H9 (cell line): ENCODE measurements around the gene LYZL2. TPM values are rescaled to one million over a fixed set of nuclear protein-coding genes. Genes with fewer than 3 reads are reported as not detected.

Experiments used
- DNase-seq: peaks from one replicate; pipeline ENCODE4 v3.0.0-alpha.2; 2017
- H2AFZ ChIP-seq: one replicate; pipeline ENCODE4 v1.6.1; 2013; ENCODE audit warnings: mild to moderate bottlenecking, low read length, control low read depth, moderate library complexity
- H2AK5ac ChIP-seq: 2 replicates; pipeline ENCODE4 v1.6.1; 2013; ENCODE audit warnings: low read length, control low read depth, mixed read lengths; ENCODE audit not compliant: insufficient read length
- H2BK120ac ChIP-seq: one replicate; pipeline ENCODE4 v1.6.1; 2013; ENCODE audit warnings: low read depth, mild to moderate bottlenecking, low read length, control low read depth, inconsistent platforms; ENCODE audit not compliant: poor library complexity, severe bottlenecking
- H2BK12ac ChIP-seq: 2 replicates; pipeline ENCODE4 v1.6.1; 2013; ENCODE audit warnings: low read length, control low read depth, mixed read lengths, low read depth; ENCODE audit not compliant: insufficient read length
- H2BK15ac ChIP-seq: 2 replicates; pipeline ENCODE4 v1.6.1; 2013; ENCODE audit warnings: low read depth, low read length, control low read depth
- H2BK20ac ChIP-seq: one replicate; pipeline ENCODE4 v1.6.1; 2013; ENCODE audit warnings: low read depth, mild to moderate bottlenecking, low read length, control low read depth, inconsistent platforms; ENCODE audit not compliant: poor library complexity, severe bottlenecking
- H2BK5ac ChIP-seq: 2 replicates; pipeline ENCODE4 v1.6.1; 2013; ENCODE audit warnings: low read length, control low read depth, mixed read lengths; ENCODE audit not compliant: insufficient read length
- H3K14ac ChIP-seq: 2 replicates; pipeline ENCODE4 v1.6.1; 2013; ENCODE audit warnings: low read length, control low read depth; ENCODE audit not compliant: insufficient read depth
- H3K18ac ChIP-seq: 2 replicates; pipeline ENCODE4 v1.6.1; 2013; ENCODE audit warnings: low read depth, mild to moderate bottlenecking, mixed read lengths, low read length, control low read depth; ENCODE audit not compliant: insufficient read length
- H3K23ac ChIP-seq: 2 replicates; pipeline ENCODE4 v1.6.1; 2013; ENCODE audit warnings: low read length, control low read depth, mixed read lengths, low read depth; ENCODE audit not compliant: insufficient read length
- H3K23me2 ChIP-seq: 2 replicates; pipeline ENCODE4 v1.6.1; 2013; ENCODE audit warnings: low read depth, mild to moderate bottlenecking, mixed read lengths, low read length, control low read depth; ENCODE audit not compliant: insufficient read length, poor library complexity, severe bottlenecking
- H3K27ac ChIP-seq: 2 replicates; pipeline ENCODE4 v1.5.1; 2013; ENCODE audit warnings: low read length, control low read depth, mixed read lengths, low read depth; ENCODE audit not compliant: insufficient read length
- H3K27me3 ChIP-seq: 2 replicates; pipeline ENCODE4 v1.6.1; 2013; ENCODE audit warnings: low read length, control low read depth, inconsistent platforms; ENCODE audit not compliant: insufficient read depth
- H3K4ac ChIP-seq: 2 replicates; pipeline ENCODE4 v1.6.1; 2013; ENCODE audit warnings: low read depth, mild to moderate bottlenecking, control low read depth, inconsistent platforms, low read length, moderate library complexity
- H3K4me1 ChIP-seq: 2 replicates; pipeline ENCODE4 v1.6.1; 2013; ENCODE audit warnings: low read length, control low read depth, inconsistent platforms; ENCODE audit not compliant: insufficient read depth
- H3K4me2 ChIP-seq: 2 replicates; pipeline ENCODE4 v1.6.1; 2013; ENCODE audit warnings: low read length, control low read depth, mixed read lengths; ENCODE audit not compliant: insufficient read length, insufficient read depth
- H3K56ac ChIP-seq: 2 replicates; pipeline ENCODE4 v1.6.1; 2013; ENCODE audit warnings: low read depth, mild to moderate bottlenecking, mixed read lengths, low read length, control low read depth; ENCODE audit not compliant: insufficient read length
- H3K79me1 ChIP-seq: 2 replicates; pipeline ENCODE4 v1.6.1; 2013; ENCODE audit warnings: low read depth, mild to moderate bottlenecking, moderate library complexity, low read length, control low read depth, inconsistent platforms; ENCODE audit not compliant: insufficient read depth, poor library complexity, severe bottlenecking
- H3K79me2 ChIP-seq: 2 replicates; pipeline ENCODE4 v1.6.1; 2013; ENCODE audit warnings: low read length, control low read depth, inconsistent platforms; ENCODE audit not compliant: insufficient read depth
- H3K9ac ChIP-seq: 2 replicates; pipeline ENCODE4 v1.6.1; 2013; ENCODE audit warnings: low read length, control low read depth, mixed read lengths; ENCODE audit not compliant: insufficient read length; ENCODE audit errors: extremely low read depth
- H3K9me3 ChIP-seq: one replicate; pipeline ENCODE4 v1.6.1; 2013; ENCODE audit warnings: low read depth, low read length, inconsistent platforms; ENCODE audit not compliant: control insufficient read depth
- H3T11ph ChIP-seq: one replicate; pipeline ENCODE4 v1.6.1; 2013; ENCODE audit warnings: mild to moderate bottlenecking, low read length, control low read depth, inconsistent platforms
- H4K20me1 ChIP-seq: one replicate; pipeline ENCODE4 v1.6.1; 2013; ENCODE audit not compliant: control insufficient read depth, insufficient read length, insufficient read depth
- H4K5ac ChIP-seq: 2 replicates; pipeline ENCODE4 v1.6.1; 2013; ENCODE audit warnings: low read depth, mild to moderate bottlenecking, mixed read lengths, low read length, control low read depth; ENCODE audit not compliant: insufficient read length
- H4K8ac ChIP-seq: replicated peaks from 2 replicates; pipeline ENCODE4 v1.6.1; 2013; ENCODE audit warnings: low read length, control low read depth, mixed read lengths, low read depth; ENCODE audit not compliant: insufficient read length
- H4K91ac ChIP-seq: 2 replicates; pipeline ENCODE4 v1.6.1; 2013; ENCODE audit warnings: low read depth, mild to moderate bottlenecking, moderate library complexity, mixed read lengths, low read length, control low read depth; ENCODE audit not compliant: insufficient read length
- H3K27ac Mint-ChIP-seq, 3 experiments: 2 replicates in 2 of 3; 3 replicates in 1 of 3; pipeline ENCODE4 v1.8.0; 2020 to 2021; ENCODE audit warnings: mixed read lengths in 3 of 3, mild to moderate bottlenecking in 1 of 3, moderate library complexity in 1 of 3
- H3K27me3 Mint-ChIP-seq: 2 replicates; pipeline ENCODE4 v1.8.0; 2021; ENCODE audit warnings: low read depth, mild to moderate bottlenecking, moderate library complexity, mixed read lengths
- H3K36me3 Mint-ChIP-seq, 3 experiments: 2 replicates in 2 of 3; 3 replicates in 1 of 3; pipeline ENCODE4 v1.8.0; 2020 to 2021; ENCODE audit warnings: low read depth in 3 of 3, mixed read lengths in 3 of 3; ENCODE audit not compliant: insufficient read depth in 1 of 3
- H3K4me1 Mint-ChIP-seq, 2 experiments: 2 replicates each; pipeline ENCODE4 v1.8.0; 2020; ENCODE audit warnings: mixed read lengths in 2 of 2
- H3K4me3 Mint-ChIP-seq, 2 experiments: 2 replicates in 1 of 2; 3 replicates in 1 of 2; pipeline ENCODE4 v1.8.0; 2020 to 2021; ENCODE audit warnings: mild to moderate bottlenecking in 2 of 2, mixed read lengths in 2 of 2, moderate library complexity in 1 of 2
- H3K9me3 Mint-ChIP-seq, 2 experiments: 2 replicates in 1 of 2; 3 replicates in 1 of 2; pipeline ENCODE4 v1.8.0; 2020; ENCODE audit warnings: mild to moderate bottlenecking in 2 of 2, mixed read lengths in 2 of 2, moderate library complexity in 1 of 2
- WGBS: extraction: QIAGEN DNeasy Blood & Tissue Kit; methylation state at CpG from one replicate; pipeline ENCODE4 v1.1.7; 2013; ENCODE audit warnings: missing lambda C conversion rate, low lambda C conversion rate, mixed read lengths; ENCODE audit not compliant: insufficient read length; ENCODE audit errors: extremely low coverage; 5-methylcytosine and 5-hydroxymethylcytosine counted together
- total RNA-seq: library from RNA; stranded (reverse); gene quantifications from 2 replicates; pipeline ENCODE4 v1.2.1, GENCODE V29; 2021
- TF ChIP-seq, protein P1 (sequence below): fragments of 200-600 bp; sonication (generic); conservative IDR thresholded peaks from 3 replicates; pipeline ENCODE4 v1.8.0; 2021; ENCODE audit warnings: antibody characterized with exemption, mild to moderate bottlenecking

LYZL2 gene
- total RNA-seq, 1 experiment from 2014 or later = not detected

DNA sequence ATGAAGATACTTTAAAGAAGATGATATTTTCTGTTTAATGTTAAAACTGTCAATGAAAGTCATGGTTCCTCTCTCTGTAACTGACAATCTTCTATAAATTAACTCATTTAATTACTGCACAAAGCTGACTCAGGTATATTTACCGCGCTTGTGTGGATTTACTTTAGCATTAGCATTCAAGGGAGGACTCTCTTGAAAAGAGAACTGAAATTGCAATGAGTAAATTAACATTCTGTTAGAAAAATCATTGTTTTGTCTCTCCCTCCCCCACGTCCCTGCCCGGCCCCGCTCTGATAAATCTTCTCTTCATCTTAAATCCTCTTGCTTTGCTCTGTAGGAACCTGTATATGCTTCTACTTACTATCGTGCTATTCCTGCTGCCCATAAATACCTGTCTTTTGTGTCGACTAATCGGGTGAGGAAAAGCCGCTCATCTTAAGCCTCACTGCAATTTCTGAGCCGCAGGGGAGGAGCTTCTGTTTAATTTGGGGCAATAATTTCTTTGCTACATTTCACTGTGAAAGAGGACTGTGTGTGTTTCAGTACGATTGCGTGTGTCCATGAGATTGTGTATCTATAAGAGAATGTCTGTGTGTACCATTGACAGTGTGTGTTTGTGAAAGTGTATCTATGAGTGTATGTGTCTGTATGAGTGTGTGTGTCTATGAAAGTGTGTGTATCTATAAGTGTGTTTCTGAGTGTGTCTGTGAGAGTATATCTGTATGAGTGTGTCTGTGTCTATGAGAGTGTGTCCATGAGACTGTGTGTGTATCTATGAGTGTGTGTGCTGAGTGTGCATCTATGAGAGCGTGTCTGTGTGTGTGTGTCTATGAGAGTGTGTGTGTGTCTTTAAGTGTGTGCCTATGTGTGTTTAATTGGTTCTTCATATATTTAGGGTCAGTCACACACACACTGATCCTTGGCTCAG lies 46.5 kb upstream of the LYZL2 start:
- H3K4me1 ChIP-seq = no peaks in the 10 kb centered on the region
- no peak overlapping the region for H4K8ac ChIP-seq
- H3K9ac ChIP-seq = no peak overlapping the region
- no peaks in the 10 kb centered on the region for H3K23me2 ChIP-seq
- H3K79me2 ChIP-seq = no peaks in the 10 kb centered on the region
- peaks cover 0 to 3% (median 0%) of the 10 kb centered on the region in 3 experiments; a peak in 2 of 7 replicates for H3K36me3 Mint-ChIP-seq
- no peaks in the 10 kb centered on the region; the same call in 1 of the 2 replicates for H3K27me3 Mint-ChIP-seq
- no CpG with 5 or more reads among the region's 13 CpGs for WGBS
- H4K20me1 ChIP-seq = no peaks in the 10 kb centered on the region
- H2BK15ac ChIP-seq = no peak overlapping the region
- H2BK5ac ChIP-seq = no peak overlapping the region
- no peaks in the 10 kb centered on the region for H3K27me3 ChIP-seq
- H3K27ac Mint-ChIP-seq = no peak overlapping the region
- H2AFZ ChIP-seq = no peak overlapping the region
- DNase-seq = no peak
- H4K91ac ChIP-seq = no peak overlapping the region
- no peak overlapping the region for H3K14ac ChIP-seq
- H2BK20ac ChIP-seq = no peak overlapping the region
- no peaks in the 10 kb centered on the region for H3K79me1 ChIP-seq
- H3T11ph ChIP-seq = no peak overlapping the region
- H2BK12ac ChIP-seq = no peak overlapping the region
- H2BK120ac ChIP-seq = no peak overlapping the region
- H3K23ac ChIP-seq = no peak overlapping the region
- no peak overlapping the region for H3K4ac ChIP-seq
- no peak overlapping the region for H3K18ac ChIP-seq
- no peak overlapping the region for H2AK5ac ChIP-seq
- H3K27ac ChIP-seq = no peak overlapping the region
- no peak overlapping the region for H4K5ac ChIP-seq
- H3K4me3 Mint-ChIP-seq = no peak overlapping the region
- peaks cover 4 to 9% of the 10 kb centered on the region in 2 experiments; a peak in 3 of 4 replicates for H3K4me1 Mint-ChIP-seq
- peaks cover 3 to 6% of the 10 kb centered on the region in 2 experiments; a peak in 3 of 5 replicates for H3K9me3 Mint-ChIP-seq
- no peak overlapping the region for H3K56ac ChIP-seq
- H3K4me2 ChIP-seq = no peak overlapping the region
- TF ChIP-seq, protein P1, sequence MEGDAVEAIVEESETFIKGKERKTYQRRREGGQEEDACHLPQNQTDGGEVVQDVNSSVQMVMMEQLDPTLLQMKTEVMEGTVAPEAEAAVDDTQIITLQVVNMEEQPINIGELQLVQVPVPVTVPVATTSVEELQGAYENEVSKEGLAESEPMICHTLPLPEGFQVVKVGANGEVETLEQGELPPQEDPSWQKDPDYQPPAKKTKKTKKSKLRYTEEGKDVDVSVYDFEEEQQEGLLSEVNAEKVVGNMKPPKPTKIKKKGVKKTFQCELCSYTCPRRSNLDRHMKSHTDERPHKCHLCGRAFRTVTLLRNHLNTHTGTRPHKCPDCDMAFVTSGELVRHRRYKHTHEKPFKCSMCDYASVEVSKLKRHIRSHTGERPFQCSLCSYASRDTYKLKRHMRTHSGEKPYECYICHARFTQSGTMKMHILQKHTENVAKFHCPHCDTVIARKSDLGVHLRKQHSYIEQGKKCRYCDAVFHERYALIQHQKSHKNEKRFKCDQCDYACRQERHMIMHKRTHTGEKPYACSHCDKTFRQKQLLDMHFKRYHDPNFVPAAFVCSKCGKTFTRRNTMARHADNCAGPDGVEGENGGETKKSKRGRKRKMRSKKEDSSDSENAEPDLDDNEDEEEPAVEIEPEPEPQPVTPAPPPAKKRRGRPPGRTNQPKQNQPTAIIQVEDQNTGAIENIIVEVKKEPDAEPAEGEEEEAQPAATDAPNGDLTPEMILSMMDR = no peak
- no peaks in the 10 kb centered on the region for H3K9me3 ChIP-seq
